Mucosa of stomach (tissue), 1 donor: ENCODE data around the gene DNMT1.
"Not testable (repeated sequence)": the region's sequence is repeated elsewhere in the genome, so short reads cannot be mapped to it uniquely, and the experiment has no call there.

Source experiments
- H3K27me3 ChIP-seq: one replicate; pipeline ENCODE4 v1.7.0; 2013; ENCODE audit warnings: mild to moderate bottlenecking, low read length; ENCODE audit not compliant: control insufficient read depth, insufficient read depth
- H3K36me3 ChIP-seq: one replicate; pipeline ENCODE4 v1.7.0; 2013; ENCODE audit warnings: low read length; ENCODE audit not compliant: control insufficient read depth, insufficient read depth
- H3K4me1 ChIP-seq: one replicate; pipeline ENCODE4 v1.7.0; 2013; ENCODE audit warnings: mild to moderate bottlenecking, low read length; ENCODE audit not compliant: control insufficient read depth, insufficient read depth
- H3K4me3 ChIP-seq: one replicate; pipeline ENCODE4 v1.7.0; 2013; ENCODE audit warnings: low read length
- H3K9ac ChIP-seq: one replicate; pipeline ENCODE4 v1.7.0; 2013; ENCODE audit warnings: mild to moderate bottlenecking, low read length, moderate library complexity
- H3K9me3 ChIP-seq: one replicate; pipeline ENCODE4 v1.7.0; 2013; ENCODE audit warnings: mild to moderate bottlenecking, low read length, moderate library complexity; ENCODE audit not compliant: control insufficient read depth
- donor health status: Pancreatic carcinoma.

DNMT1 gene

GRCh38 chr19:10194500-10195198, at the start of gene DNMT1:
TSS of gene DNMT1 (minus strand) at chr19:10194953. CDS start at chr19:10194899, 54 bp downstream.
- Histone ChIP-seq H3K27me3 (no peaks in the 10 kb centered on the region), H3K4me3 (peak within 1 kb of the TSS; percentile 48), H3K36me3 (peaks cover 4% of the 10 kb centered on the region), H3K9me3 (no peaks in the 10 kb centered on the region), H3K9ac (peak within 1 kb of the TSS; percentile 79), H3K4me1 (peaks cover 9% of the 10 kb centered on the region)

DNA sequence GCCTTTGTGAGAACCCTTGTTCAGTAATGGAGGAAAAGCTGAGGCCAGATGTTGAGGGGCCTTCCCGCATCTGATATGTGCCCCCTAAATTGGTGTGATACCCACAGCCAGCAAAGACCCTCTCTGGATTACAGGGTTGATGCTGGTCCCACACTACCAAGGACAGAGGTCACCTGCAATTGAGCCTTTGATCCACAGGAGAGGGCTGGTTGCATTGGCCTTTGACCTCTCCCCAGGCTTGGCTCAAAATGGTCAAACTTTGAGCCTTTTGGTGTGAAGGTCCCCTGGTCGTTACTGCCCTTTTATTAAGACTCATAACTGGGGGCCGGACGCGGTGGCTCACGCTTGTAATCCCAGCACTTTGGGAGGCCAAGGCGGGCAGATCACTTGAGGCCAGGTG, 48.9 kb upstream of the DNMT1 start:
- no peak overlapping the region for H3K9ac ChIP-seq
- no peak overlapping the region for H3K4me3 ChIP-seq
- H3K36me3 ChIP-seq = no peaks in the 10 kb centered on the region
- no peaks in the 10 kb centered on the region for H3K27me3 ChIP-seq
- peaks cover 11% of the 10 kb centered on the region for H3K4me1 ChIP-seq
- H3K9me3 ChIP-seq = no peaks in the 10 kb centered on the region

GRCh38 chr19:10241826-10242449, 47.2 kb upstream of the DNMT1 start:
- not testable (repeated sequence) for H3K36me3 ChIP-seq, H3K4me3 ChIP-seq, H3K9ac ChIP-seq, H3K27me3 ChIP-seq, H3K9me3 ChIP-seq
- H3K4me1 ChIP-seq = peaks cover 22% of the 10 kb centered on the region

GRCh38 chr19:10238172-10238783, 43.5 kb upstream of the DNMT1 start:
- H3K9me3 ChIP-seq = no peaks in the 10 kb centered on the region
- no peaks in the 10 kb centered on the region for H3K27me3 ChIP-seq
- no peaks in the 10 kb centered on the region for H3K36me3 ChIP-seq
- no peak overlapping the region for H3K4me3 ChIP-seq
- H3K9ac ChIP-seq = peak overlapping the region; percentile 8
- peaks cover 22% of the 10 kb centered on the region for H3K4me1 ChIP-seq

DNA sequence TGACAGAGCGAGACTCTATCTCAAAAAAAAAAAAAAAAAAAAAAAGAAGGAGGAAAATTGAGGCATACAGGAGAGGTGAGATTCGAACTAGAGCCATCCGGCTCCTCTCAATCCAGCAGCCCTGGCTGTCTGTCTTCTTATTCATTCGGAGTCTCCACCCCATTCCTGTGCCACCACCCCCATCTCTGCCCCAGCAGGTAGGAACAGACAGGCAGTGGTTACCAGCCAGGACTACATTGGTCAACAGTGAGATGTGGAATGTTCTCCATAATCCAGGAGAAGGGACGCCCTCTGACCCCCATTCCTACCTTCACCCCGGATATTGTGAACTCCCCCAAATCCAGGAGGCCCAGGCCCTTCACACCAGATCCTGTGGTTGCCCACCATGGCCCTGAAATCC, 42.9 kb upstream of the DNMT1 start:
- Histone ChIP-seq H3K27me3 (no peaks in the 10 kb centered on the region), H3K4me1 (peaks cover 22% of the 10 kb centered on the region), H3K9ac (no peak overlapping the region), H3K36me3 (no peaks in the 10 kb centered on the region), H3K4me3 (no peak overlapping the region), H3K9me3 (no peaks in the 10 kb centered on the region)

- not testable (repeated sequence) for H3K9ac ChIP-seq, H3K36me3 ChIP-seq, H3K9me3 ChIP-seq, H3K27me3 ChIP-seq, H3K4me3 ChIP-seq
- peaks cover 22% of the 10 kb centered on the region for H3K4me1 ChIP-seq
Observed at GRCh38 chr19:10235409-10235808, 40.7 kb upstream of the DNMT1 start.

DNA sequence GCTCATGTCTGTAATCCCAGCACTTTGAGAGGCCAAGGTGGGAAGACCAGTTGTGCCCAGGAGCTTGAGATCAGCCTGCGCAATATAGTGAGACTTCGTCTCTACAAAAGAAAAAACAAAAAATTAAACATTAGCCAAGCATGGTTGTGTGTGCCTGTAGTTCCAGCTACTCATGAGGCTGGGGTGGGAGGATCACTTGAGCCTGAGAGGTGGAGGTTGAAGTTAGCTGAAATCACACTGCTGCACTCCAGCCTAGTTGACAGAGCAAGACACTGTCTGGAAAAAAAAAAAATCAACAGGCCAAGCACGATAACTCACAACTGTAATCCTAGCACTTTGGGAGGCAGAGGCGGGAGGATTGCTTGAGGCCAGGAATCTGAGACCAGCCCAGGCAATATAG, 40.2 kb upstream of the DNMT1 start:
- Histone ChIP-seq H3K4me1 (peaks cover 23% of the 10 kb centered on the region), H3K9ac (no peak overlapping the region), H3K27me3 (peaks cover 3% of the 10 kb centered on the region), H3K9me3 (no peaks in the 10 kb centered on the region), H3K36me3 (no peaks in the 10 kb centered on the region), H3K4me3 (no peak overlapping the region)

GRCh38 chr19:10233946-10234345, 39.2 kb upstream of the DNMT1 start:
- H3K4me3 ChIP-seq = no peak overlapping the region
- H3K9me3 ChIP-seq = no peaks in the 10 kb centered on the region
- H3K36me3 ChIP-seq = no peaks in the 10 kb centered on the region
- peaks cover 3% of the 10 kb centered on the region for H3K27me3 ChIP-seq
- H3K9ac ChIP-seq = no peak overlapping the region
- H3K4me1 ChIP-seq = peaks cover 22% of the 10 kb centered on the region

- peak overlapping the region; percentile 84 for H3K9ac ChIP-seq
- H3K4me1 ChIP-seq = peaks cover 8% of the 10 kb centered on the region
- H3K4me3 ChIP-seq = no peak overlapping the region
- H3K36me3 ChIP-seq = no peaks in the 10 kb centered on the region
- no peaks in the 10 kb centered on the region for H3K9me3 ChIP-seq
- peaks cover 3% of the 10 kb centered on the region for H3K27me3 ChIP-seq
Observed at GRCh38 chr19:10231612-10232228, 37.0 kb upstream of the DNMT1 start.

- Histone ChIP-seq H3K27me3 (peaks cover 3% of the 10 kb centered on the region), H3K4me3 (peak within 1 kb of the TSS; percentile 67), H3K9me3 (no peaks in the 10 kb centered on the region), H3K9ac (peak within 1 kb of the TSS; percentile 84), H3K4me1 (peaks cover 8% of the 10 kb centered on the region), H3K36me3 (no peaks in the 10 kb centered on the region)
Observed at GRCh38 chr19:10230861-10231611, 36.3 kb upstream of the DNMT1 start, which contains the start of gene S1PR2. TSS of gene S1PR2 (minus strand) at chr19:10231331. CDS start at chr19:10224905, 6,426 bp downstream.

DNA sequence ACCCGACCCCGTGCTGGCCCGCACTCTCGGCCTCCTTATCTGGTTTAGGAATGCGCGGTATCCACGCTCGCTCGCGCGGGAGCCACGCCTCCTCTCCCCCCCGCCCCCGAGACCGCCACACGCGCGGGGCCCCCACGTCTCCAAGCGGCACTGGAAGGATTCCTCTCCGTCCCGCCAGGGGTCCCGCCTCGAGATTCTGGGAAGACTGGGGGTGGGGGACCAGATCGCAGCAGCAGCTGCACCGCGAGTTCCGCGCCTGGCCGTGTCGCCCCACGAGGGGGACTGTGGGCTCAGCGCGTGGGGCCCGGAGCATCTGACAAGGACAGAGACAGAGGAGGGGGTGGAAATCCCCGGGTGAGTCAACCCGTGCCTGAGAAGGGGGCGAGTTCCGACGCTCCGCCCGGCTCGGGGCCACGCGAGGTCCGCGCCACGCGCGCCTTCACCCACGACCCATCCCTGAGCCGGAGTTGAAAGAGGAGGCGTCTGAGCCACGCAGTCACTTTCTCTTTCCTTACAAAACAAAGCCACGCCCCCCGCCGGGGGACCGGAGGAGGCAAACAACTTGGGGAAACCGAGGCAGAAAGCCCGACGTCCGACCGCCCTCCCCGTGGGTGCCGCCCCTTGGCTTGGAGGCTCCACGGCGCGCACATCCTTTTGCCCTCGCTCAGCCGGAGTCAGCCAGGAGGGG, 35.6 kb upstream of the DNMT1 start:
- H3K36me3 ChIP-seq = no peaks in the 10 kb centered on the region
- peak overlapping the region; percentile 84 for H3K9ac ChIP-seq
- H3K27me3 ChIP-seq = peaks cover 3% of the 10 kb centered on the region
- no peaks in the 10 kb centered on the region for H3K9me3 ChIP-seq
- peak overlapping the region; percentile 67 for H3K4me3 ChIP-seq
- peaks cover 8% of the 10 kb centered on the region for H3K4me1 ChIP-seq
